Panc1 (cell line): Measurements from ENCODE around the gene SLFNL1. TPM values are rescaled to one million over a fixed set of nuclear protein-coding genes. Genes with fewer than 3 reads are reported as not detected.

Experiments
- ATAC-seq: fragments of 200-7000 bp; cut with Tn5 transposase; 2 replicates; pipeline ENCODE4 v1.9.1; 2020; ENCODE audit warnings: mild to moderate bottlenecking, moderate library complexity
- BruUV-seq: library from RNA; stranded (reverse); fragments of 400-500 nt; replicated peaks from 2 replicates; lab custom pipeline; 2021; lab: Mats Ljungman, UMichigan
- CTCF ChIA-PET: fragments of 300-600 bp; sonication (Branson Sonifier 250); formaldehyde crosslinking; loops from one replicate; lab custom pipeline; 2022; ENCODE audit warnings: antibody characterized with exemption; lab: Charles Lee
- POLR2A ChIA-PET: fragments of 300-600 bp; sonication (Branson Sonifier 250); formaldehyde crosslinking; loops from one replicate; lab custom pipeline; 2022; ENCODE audit warnings: antibody characterized with exemption; lab: Charles Lee
- DNase-seq: peaks from one replicate; pipeline ENCODE4 v3.0.0-alpha.2; 2010; ENCODE audit warnings: low read depth, low spot score
- H3K27ac ChIP-seq: 2 replicates; pipeline ENCODE4 v1.5.1; 2011; ENCODE audit warnings: mild to moderate bottlenecking, low read length, inconsistent platforms
- H3K27me3 ChIP-seq: fragments of 200-500 bp; sonication (Bioruptor generic); 2 replicates; pipeline ENCODE4 v1.6.0; 2014; ENCODE audit warnings: low read length, inconsistent platforms; ENCODE audit not compliant: control insufficient read depth, insufficient read depth
- H3K36me3 ChIP-seq: fragments of 200-500 bp; sonication (Bioruptor generic); 2 replicates; pipeline ENCODE4 v1.5.1; 2014; ENCODE audit warnings: inconsistent platforms, mild to moderate bottlenecking, low read length, moderate library complexity; ENCODE audit not compliant: control insufficient read depth, insufficient read depth
- H3K4me1 ChIP-seq: 2 replicates; pipeline ENCODE4 v1.5.1; 2011; ENCODE audit warnings: inconsistent platforms, mild to moderate bottlenecking, low read length, moderate library complexity; ENCODE audit not compliant: control insufficient read depth, insufficient read depth
- H3K4me3 ChIP-seq, 2 experiments: 2 replicates each; pipeline ENCODE4 v1.5.1; 2011 to 2012; ENCODE audit warnings: low read depth in 2 of 2, low read length in 2 of 2, mild to moderate bottlenecking in 2 of 2, inconsistent platforms in 1 of 2, moderate library complexity in 1 of 2
- H3K9me3 ChIP-seq: fragments of 200-500 bp; sonication (Bioruptor generic); 2 replicates; pipeline ENCODE4 v1.5.1; 2014; ENCODE audit warnings: low read depth, mild to moderate bottlenecking, inconsistent platforms, low read length, moderate library complexity; ENCODE audit not compliant: control insufficient read depth, insufficient read depth
- CTCF ChIP-seq: fragments of 450-650 bp; IDR thresholded peaks from 2 replicates; pipeline ENCODE4 v1.5.1; 2017; ENCODE audit warnings: mild to moderate bottlenecking
- POLR2AphosphoS5 ChIP-seq: IDR thresholded peaks from 2 replicates; pipeline ENCODE4 v1.6.1; 2012; ENCODE audit warnings: mild to moderate bottlenecking, low read depth, low read length, moderate library complexity
- REST ChIP-seq, 2 experiments: IDR thresholded peaks; 2 replicates each; pipeline ENCODE4 v1.6.1; 2011 to 2012; ENCODE audit warnings: low read depth in 2 of 2, control low read depth in 1 of 2, low read length in 1 of 2, mild to moderate bottlenecking in 1 of 2, moderate library complexity in 1 of 2; ENCODE audit not compliant: insufficient read depth in 1 of 2
- SIN3A ChIP-seq: IDR thresholded peaks from 2 replicates; pipeline ENCODE4 v1.6.1; 2012; ENCODE audit warnings: low read depth, mild to moderate bottlenecking, low read length, moderate library complexity, borderline replicate concordance; ENCODE audit not compliant: insufficient read depth
- TCF7L2 ChIP-seq: IDR thresholded peaks from 2 replicates; pipeline ENCODE4 v1.6.1; 2011; ENCODE audit warnings: mild to moderate bottlenecking, low read depth, low read length, inconsistent platforms
- in situ Hi-C: cut with HindIII; loops from 2 replicates; pipeline ENCODE4 v1.10.0; 2016; ENCODE audit warnings: low sequenced_read_pairs, low pct_unique_long_range_greater_than_20kb
- intact Hi-C: fragments of 100-400 bp; cut with micrococcal nuclease; formaldehyde crosslinking; loops from one replicate; pipeline ENCODE4 v1.10.0; 2022; ENCODE audit not compliant: unreplicated experiment
- total RNA-seq: library from RNA; stranded (reverse); gene quantifications from one replicate; pipeline ENCODE4 v1.2.1, GENCODE V29; 2021; ENCODE audit not compliant: unreplicated experiment

The SLFNL1 gene
- total RNA-seq, 1 experiment from 2014 or later = 0.10 TPM

- Histone ChIP-seq H3K36me3 (0 out of 2 replicates have a peak, but pooled peaks cover 4% of the 10 kb centered on the region), H3K4me3 (no peak overlapping the region), H3K4me1 (peaks cover 31% of the 10 kb centered on the region), H3K27ac (peak overlapping the region; percentile 65; the same call in 1 of the 2 replicates), H3K9me3 (no peaks in the 10 kb centered on the region), H3K27me3 (no peaks in the 10 kb centered on the region)
- intact Hi-C loops (no loop called here), in situ Hi-C loops (no loop called here)
- TF ChIP-seq TCF7L2 = no peak
- TF ChIP-seq POLR2AphosphoS5 = peak; percentile 63; the same call in 1 of the 2 replicates
- no TSS peak for BruUV-seq
- ATAC-seq (no peak), DNase-seq (no peak)
- ChIA-PET POLR2A (no interaction called here), CTCF (no interaction called here)
Observed at GRCh38 chr1:41020109-41020576, 1.4 kb downstream of the SLFNL1 start.

GRCh38 chr1:41019353-41019745 lies 2.2 kb downstream of the SLFNL1 start:
- DNase-seq (no peak), ATAC-seq (no peak)
- in situ Hi-C loops (no loop called here), intact Hi-C loops (no loop called here)
- TF ChIP-seq POLR2AphosphoS5 = no peak
- TF ChIP-seq SIN3A = no peak
- no peak for TF ChIP-seq TCF7L2
- TF ChIP-seq CTCF = no peak
- TF ChIP-seq REST (IDR thresholded peaks at IDR 0.05; ENCODE audit: insufficient read depth in 1 of 2, low read depth in 2 of 2, low read length in 1 of 2) = no peak
- Histone ChIP-seq H3K36me3 (0 out of 2 replicates have a peak, but pooled peaks cover 4% of the 10 kb centered on the region), H3K27ac (peak overlapping the region; percentile 1; the same call in 1 of the 2 replicates), H3K4me1 (peaks cover 34% of the 10 kb centered on the region), H3K27me3 (no peaks in the 10 kb centered on the region), H3K4me3 (no peak overlapping the region), H3K9me3 (no peaks in the 10 kb centered on the region)
- no TSS peak for BruUV-seq
- ChIA-PET CTCF (no interaction called here), POLR2A (no interaction called here)

- Histone ChIP-seq H3K27me3 (no peaks in the 10 kb centered on the region), H3K36me3 (0 out of 2 replicates have a peak, but pooled peaks cover 4% of the 10 kb centered on the region), H3K4me1 (peaks cover 35% of the 10 kb centered on the region), H3K9me3 (no peaks in the 10 kb centered on the region), H3K4me3 (no peak overlapping the region), H3K27ac (no peak overlapping the region)
- no TSS peak for BruUV-seq
- in situ Hi-C loops (no loop called here), intact Hi-C loops (no loop called here)
- TF ChIP-seq TCF7L2 (no peak), REST (IDR thresholded peaks at IDR 0.05; ENCODE audit: insufficient read depth in 1 of 2, low read depth in 2 of 2, low read length in 1 of 2) (no peak), SIN3A (no peak), CTCF (no peak), POLR2AphosphoS5 (no peak; the same call in none of the 2 replicates)
- DNase-seq (no peak), ATAC-seq (no peak)
- ChIA-PET POLR2A (no interaction called here), CTCF (no interaction called here)
Observed at GRCh38 chr1:41018018-41018410, 3.5 kb downstream of the SLFNL1 start.
